ENCODE measurements around the gene SARDH. TPM values are rescaled to one million over a fixed set of nuclear protein-coding genes. Genes with fewer than 3 reads are reported as not detected.

Gene SARDH
- total and polyA plus RNA-seq, 9 of the 15 experiments (the other 6 are each of a cell fraction or from before 2014, with no cell fraction given): 0.14 TPM; not detected in 8

GRCh38 chr9:133649194-133649593, 89.0 kb downstream of the SARDH start (continued):
- TF ChIP-seq, protein P1, sequence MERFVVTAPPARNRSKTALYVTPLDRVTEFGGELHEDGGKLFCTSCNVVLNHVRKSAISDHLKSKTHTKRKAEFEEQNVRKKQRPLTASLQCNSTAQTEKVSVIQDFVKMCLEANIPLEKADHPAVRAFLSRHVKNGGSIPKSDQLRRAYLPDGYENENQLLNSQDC (CRISPR knock-in tag; IDR thresholded peaks at IDR 0.05): no peak
- TF ChIP-seq KAT2B (IDR thresholded peaks at IDR 0.05; ENCODE audit: low read depth, low read length): no peak
- TF ChIP-seq CREB1 (IDR thresholded peaks at IDR 0.05): no peak
- TF ChIP-seq CREB1 (CRISPR knock-in tag; IDR thresholded peaks at IDR 0.05): no peak
- no peak for TF ChIP-seq HMGN3 (IDR thresholded peaks at IDR 0.05; ENCODE audit: borderline replicate concordance, extremely low read depth, insufficient read length, low read depth, low read length)
- TF ChIP-seq GTF2E2 (tag; IDR thresholded peaks at IDR 0.05): no peak
- TF ChIP-seq NR2C2 (CRISPR knock-in tag; IDR thresholded peaks at IDR 0.05): no peak
- TF ChIP-seq NR2C2 (tag; IDR thresholded peaks at IDR 0.05): no peak
- TF ChIP-seq FUS (optimal IDR thresholded peaks at IDR 0.05; ENCODE audit: low read depth, low read length): no peak
- no peak for TF ChIP-seq ARID1B (IDR thresholded peaks at IDR 0.05)
- no peak for TF ChIP-seq PHF8 (IDR thresholded peaks at IDR 0.05; ENCODE audit: borderline replicate concordance, low read length)
- no peak for TF ChIP-seq E2F6 (IDR thresholded peaks at IDR 0.05; ENCODE audit: borderline replicate concordance in 1 of 2, extremely low read depth in 1 of 2, insufficient read depth in 1 of 2, insufficient read length in 1 of 2, low read depth in 1 of 2, low read length in 1 of 2, poor library complexity in 1 of 2, severe bottlenecking in 1 of 2)
- 0 out of 3 replicates have a peak, but pooled peaks of 1 of the 2 experiments have one; percentile 27 for TF ChIP-seq CBX3 (IDR thresholded peaks at IDR 0.05; ENCODE audit: borderline replicate concordance in 1 of 2, low read length in 2 of 2)
- no peak for TF ChIP-seq KLF13 (tag; IDR thresholded peaks at IDR 0.05; ENCODE audit: borderline replicate concordance, low read depth)
- no peak for TF ChIP-seq ZNF311 (CRISPR knock-in tag; IDR thresholded peaks at IDR 0.05)
- peak; percentile 80 for TF ChIP-seq ADNP (tag; IDR thresholded peaks at IDR 0.05)
- TF ChIP-seq CREBBP (IDR thresholded peaks at IDR 0.05; ENCODE audit: low read depth, low read length): no peak
- no peak for TF ChIP-seq PTRF (tag; IDR thresholded peaks at IDR 0.05)
- no peak for TF ChIP-seq NONO (IDR thresholded peaks at IDR 0.05; ENCODE audit: low read depth in 2 of 2, low read length in 1 of 2)
- peak in 1 of 2 experiments; percentile 63; a peak in 3 of 4 replicates for TF ChIP-seq KDM1A (IDR thresholded peaks at IDR 0.05)
- no peak for TF ChIP-seq ESRRA (IDR thresholded peaks at IDR 0.05; ENCODE audit: borderline replicate concordance, low read depth)
- no peak for TF ChIP-seq ETV1 (tag; conservative IDR thresholded peaks at IDR 0.05; ENCODE audit: low read depth)
- no peak for TF ChIP-seq NFE2 (IDR thresholded peaks at IDR 0.05; ENCODE audit: low read depth)
- no peak for TF ChIP-seq GABPB2 (CRISPR knock-in tag; conservative IDR thresholded peaks at IDR 0.05)
- TF ChIP-seq ZNF134 (CRISPR knock-in tag; conservative IDR thresholded peaks at IDR 0.05): no peak
- TF ChIP-seq MTA3 (IDR thresholded peaks at IDR 0.05; ENCODE audit: borderline replicate concordance): no peak
- TF ChIP-seq, protein P2, sequence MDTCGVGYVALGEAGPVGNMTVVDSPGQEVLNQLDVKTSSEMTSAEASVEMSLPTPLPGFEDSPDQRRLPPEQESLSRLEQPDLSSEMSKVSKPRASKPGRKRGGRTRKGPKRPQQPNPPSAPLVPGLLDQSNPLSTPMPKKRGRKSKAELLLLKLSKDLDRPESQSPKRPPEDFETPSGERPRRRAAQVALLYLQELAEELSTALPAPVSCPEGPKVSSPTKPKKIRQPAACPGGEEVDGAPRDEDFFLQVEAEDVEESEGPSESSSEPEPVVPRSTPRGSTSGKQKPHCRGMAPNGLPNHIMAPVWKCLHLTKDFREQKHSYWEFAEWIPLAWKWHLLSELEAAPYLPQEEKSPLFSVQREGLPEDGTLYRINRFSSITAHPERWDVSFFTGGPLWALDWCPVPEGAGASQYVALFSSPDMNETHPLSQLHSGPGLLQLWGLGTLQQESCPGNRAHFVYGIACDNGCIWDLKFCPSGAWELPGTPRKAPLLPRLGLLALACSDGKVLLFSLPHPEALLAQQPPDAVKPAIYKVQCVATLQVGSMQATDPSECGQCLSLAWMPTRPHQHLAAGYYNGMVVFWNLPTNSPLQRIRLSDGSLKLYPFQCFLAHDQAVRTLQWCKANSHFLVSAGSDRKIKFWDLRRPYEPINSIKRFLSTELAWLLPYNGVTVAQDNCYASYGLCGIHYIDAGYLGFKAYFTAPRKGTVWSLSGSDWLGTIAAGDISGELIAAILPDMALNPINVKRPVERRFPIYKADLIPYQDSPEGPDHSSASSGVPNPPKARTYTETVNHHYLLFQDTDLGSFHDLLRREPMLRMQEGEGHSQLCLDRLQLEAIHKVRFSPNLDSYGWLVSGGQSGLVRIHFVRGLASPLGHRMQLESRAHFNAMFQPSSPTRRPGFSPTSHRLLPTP (IDR thresholded peaks at IDR 0.05; ENCODE audit: borderline replicate concordance, extremely low read depth, insufficient read length): no peak
